Small intestine (tissue), 4 donors: ENCODE results near the gene USP51. TPM values are rescaled to one million over a fixed set of nuclear protein-coding genes. Genes with fewer than 3 reads are reported as not detected.

ENCODE experiments used
- polyA plus RNA-seq, 4 donors: library from polyadenylated mRNA; stranded (reverse) in 3 of 4; unstranded in 1 of 4; fragments of 200-250 nt in 3 of 4; fragments of 120-200 nt in 1 of 4; gene quantifications; one replicate each; pipeline versions ENCODE4 v1.2.1 to v1.2.3, GENCODE V29; 2013
- donor health status: healthy with polysubstance abuse.
- donor health status: Bipolar disorder and iron deficiency.
- donor health status: healthy.

USP51 gene
- polyA plus RNA-seq, 4 donors, result 0.40 to 9.8 TPM; not detected in 2

Other genes with a start within 250 kb of the USP51 start
- under 1 TPM in 1 of 4 donors, not detected in 3; 0.25 TPM for gene PAGE3, start 224.9 kb downstream of the USP51 start, polyA plus RNA-seq
- 100 to 1,000 TPM in 1 of 4 donors, 10 to 100 TPM in 1, 1 to 10 TPM in 1, under 1 TPM in 1; 0.89 to 124 (median 15.1) TPM for gene MAGEH1, start 37.7 kb downstream of the USP51 start, polyA plus RNA-seq
- gene FOXR2, start 133.6 kb upstream of the USP51 start, polyA plus RNA-seq, result under 1 TPM in 1 of 4 donors, not detected in 3; 0.56 TPM
- 10 to 100 TPM in 3 of 4 donors, 1 to 10 TPM in 1; 7.6 to 25.7 (median 14.1) TPM for gene RRAGB, start 227.9 kb upstream of the USP51 start, polyA plus RNA-seq